DMS79 (cell line): ENCODE measurements around the gene BMP2K.
"Not testable (repeated sequence)": the region's sequence is repeated elsewhere in the genome, so short reads cannot be mapped to it uniquely, and the experiment has no call there.

Source experiments
- DNase-seq: peaks from one replicate; lab custom pipeline; 2025; lab: John Stamatoyannopoulos, UW

The BMP2K gene

GRCh38 chr4:78788007-78788889, 12.1 kb downstream of the BMP2K start:
- DNase-seq: no peak

GRCh38 chr4:78795594-78796416, 19.7 kb downstream of the BMP2K start:
- DNase-seq: not testable (repeated sequence)

- no peak for DNase-seq
Observed at GRCh38 chr4:78796526-78796925, 20.4 kb downstream of the BMP2K start.

GRCh38 chr4:78797777-78798284, 21.7 kb downstream of the BMP2K start:
- no peak for DNase-seq

GRCh38 chr4:78799551-78800495, 23.7 kb downstream of the BMP2K start:
- DNase-seq: peak; percentile 15

- DNase-seq: no peak
Observed at GRCh38 chr4:78800965-78801364, 24.8 kb downstream of the BMP2K start.

- DNase-seq: no peak
Observed at GRCh38 chr4:78803983-78804382, 27.8 kb downstream of the BMP2K start.

- no peak for DNase-seq
Observed at GRCh38 chr4:78806943-78807460, 30.9 kb downstream of the BMP2K start.

GRCh38 chr4:78809295-78809694, 33.1 kb downstream of the BMP2K start:
- DNase-seq: no peak

- DNase-seq: no peak
Observed at GRCh38 chr4:78809928-78810835, 34.0 kb downstream of the BMP2K start.

GRCh38 chr4:78811034-78811433, 34.9 kb downstream of the BMP2K start:
- no peak for DNase-seq

GRCh38 chr4:78818530-78819079, 42.5 kb downstream of the BMP2K start:
- no peak for DNase-seq

GRCh38 chr4:78824001-78824400, 47.9 kb downstream of the BMP2K start:
- DNase-seq: no peak

- no peak for DNase-seq
Observed at GRCh38 chr4:78827191-78827590, 51.0 kb downstream of the BMP2K start.

- no peak for DNase-seq
Observed at GRCh38 chr4:78829296-78829695, 53.1 kb downstream of the BMP2K start.

- DNase-seq: not testable (repeated sequence)
Observed at GRCh38 chr4:78839676-78840075, 63.5 kb downstream of the BMP2K start.

GRCh38 chr4:78840286-78840685, 64.1 kb downstream of the BMP2K start:
- DNase-seq: not testable (repeated sequence)

GRCh38 chr4:78845472-78845871, 69.3 kb downstream of the BMP2K start:
- DNase-seq: no peak

GRCh38 chr4:78846258-78846657, 70.1 kb downstream of the BMP2K start:
- no peak for DNase-seq

GRCh38 chr4:78862314-78862737, 86.2 kb downstream of the BMP2K start:
- no peak for DNase-seq
